HepG2 (cell line): ENCODE results near the gene TSKU. TPM values are rescaled to one million over a fixed set of nuclear protein-coding genes. Genes with fewer than 3 reads are reported as not detected.

Experiments used
- CCDC6 ChIP-seq: sonication (generic); formaldehyde crosslinking; IDR thresholded peaks from 2 replicates; pipeline ENCODE4 v1.8.1; 2022; ENCODE audit warnings: mild to moderate bottlenecking, missing genetic modification reagents, moderate library complexity
- CHD2 ChIP-seq: IDR thresholded peaks from 2 replicates; pipeline ENCODE4 v1.6.1; 2011; ENCODE audit warnings: low read depth, low read length, improper control_type of control experiment
- CREBL2 ChIP-seq: sonication (generic); formaldehyde crosslinking; IDR thresholded peaks from 2 replicates; pipeline ENCODE4 v1.8.1; 2023; ENCODE audit warnings: missing genetic modification reagents, mild to moderate bottlenecking, borderline replicate concordance
- HHEX ChIP-seq: IDR thresholded peaks from 2 replicates; pipeline ENCODE4 v1.6.1; 2016; ENCODE audit warnings: control low read depth
- KLF12 ChIP-seq: sonication (generic); formaldehyde crosslinking; IDR thresholded peaks from 2 replicates; pipeline ENCODE4 v1.4.0; 2020; ENCODE audit warnings: missing genetic modification reagents, borderline replicate concordance
- NCOA1 ChIP-seq: sonication (generic); formaldehyde crosslinking; IDR thresholded peaks from 2 replicates; pipeline ENCODE4 v1.9.0; 2021; ENCODE audit warnings: missing genetic modification reagents
- SMAD9 ChIP-seq: sonication (generic); formaldehyde crosslinking; IDR thresholded peaks from 2 replicates; pipeline ENCODE4 v1.5.1; 2020; ENCODE audit warnings: mild to moderate bottlenecking, missing genetic modification reagents
- SOX13 ChIP-seq, 3 experiments: fragments of 450-650 bp in 1 of 3; sonication (generic) in 1 of 3; formaldehyde crosslinking in 1 of 3; IDR thresholded peaks in 2 of 3; conservative IDR thresholded peaks in 1 of 3; 2 replicates each; pipeline versions ENCODE4 v1.5.0 to v1.6.1; 2016 to 2020; ENCODE audit warnings: antibody characterized with exemption in 1 of 3, mild to moderate bottlenecking in 1 of 3, missing compliant biosample characterization in 1 of 3, missing genetic modification reagents in 1 of 3, moderate library complexity in 1 of 3
- SSRP1 ChIP-seq: IDR thresholded peaks from 2 replicates; pipeline ENCODE4 v1.6.1; 2016; ENCODE audit warnings: control low read depth
- TEF ChIP-seq: sonication (generic); formaldehyde crosslinking; IDR thresholded peaks from 2 replicates; pipeline ENCODE4 v1.5.0; 2020; ENCODE audit warnings: missing genetic modification reagents
- TRIM22 ChIP-seq: fragments of 450-650 bp; IDR thresholded peaks from 2 replicates; pipeline ENCODE4 v1.6.1; 2017
- ZNF10 ChIP-seq: sonication (generic); formaldehyde crosslinking; IDR thresholded peaks from 2 replicates; pipeline ENCODE4 v1.4.0; 2020; ENCODE audit warnings: mild to moderate bottlenecking, low read depth, missing genetic modification reagents, borderline replicate concordance
- ZNF207 ChIP-seq: fragments of 450-650 bp; IDR thresholded peaks from 2 replicates; pipeline ENCODE4 v1.6.1; 2016; ENCODE audit warnings: antibody characterized with exemption, borderline replicate concordance
- ZNF382 ChIP-seq: sonication (generic); formaldehyde crosslinking; IDR thresholded peaks from 2 replicates; pipeline ENCODE4 v1.5.0; 2020; ENCODE audit warnings: missing genetic modification reagents, mild to moderate bottlenecking, borderline replicate concordance
- ZNF615 ChIP-seq: sonication (generic); formaldehyde crosslinking; IDR thresholded peaks from 2 replicates; pipeline ENCODE4 v1.5.0; 2020; ENCODE audit warnings: mild to moderate bottlenecking, missing genetic modification reagents, borderline replicate concordance
- ZNF737 ChIP-seq: sonication (generic); formaldehyde crosslinking; IDR thresholded peaks from 2 replicates; pipeline ENCODE4 v1.5.0; 2020; ENCODE audit warnings: missing genetic modification reagents, mild to moderate bottlenecking, borderline replicate concordance
- ZNF740 ChIP-seq: sonication (generic); formaldehyde crosslinking; IDR thresholded peaks from 2 replicates; pipeline ENCODE4 v1.4.0; 2020; ENCODE audit warnings: missing genetic modification reagents
- ZNF761 ChIP-seq: sonication (generic); formaldehyde crosslinking; conservative IDR thresholded peaks from 2 replicates; pipeline ENCODE4 v1.4.0; 2020; ENCODE audit warnings: mild to moderate bottlenecking, missing genetic modification reagents
- ZNF800 ChIP-seq: sonication (generic); formaldehyde crosslinking; IDR thresholded peaks from 2 replicates; pipeline ENCODE4 v1.4.0; 2020; ENCODE audit warnings: missing genetic modification reagents
- polyA plus RNA-seq, 8 experiments: library from polyadenylated mRNA; depleted of rRNA in 3 of 8; stranded (reverse) in 7 of 8; unstranded in 1 of 8; fragments of >200 nt; fragmentation: Illumina TruSeq in 4 of 8; extraction: Trizol in 4 of 8; gene quantifications; 2 replicates each; pipeline versions ENCODE4 v1.2.1 to v1.2.3, GENCODE V29; 2011 to 2016; ENCODE audit warnings: low read depth in 4 of 8, missing spikeins in 1 of 8, mixed read lengths in 1 of 8; ENCODE audit not compliant: insufficient read depth in 1 of 8
- total RNA-seq, 5 experiments: library from RNA; depleted of rRNA; stranded (reverse); fragments of >200 nt; fragmentation: Illumina TruSeq; extraction: Trizol; gene quantifications; 2 replicates each; pipeline ENCODE4 v1.2.3, GENCODE V29; 2016; ENCODE audit warnings: low read depth in 1 of 5
- TF ChIP-seq, protein P1 (sequence below): sonication (generic); formaldehyde crosslinking; IDR thresholded peaks from 2 replicates; pipeline ENCODE4 v1.4.0; 2020; ENCODE audit warnings: missing genetic modification reagents, borderline replicate concordance

Gene TSKU
- total and polyA plus RNA-seq, 2 of the 13 experiments (the other 11 are each of a cell fraction or from before 2014, with no cell fraction given): 20.3 to 21.4 TPM

DNA sequence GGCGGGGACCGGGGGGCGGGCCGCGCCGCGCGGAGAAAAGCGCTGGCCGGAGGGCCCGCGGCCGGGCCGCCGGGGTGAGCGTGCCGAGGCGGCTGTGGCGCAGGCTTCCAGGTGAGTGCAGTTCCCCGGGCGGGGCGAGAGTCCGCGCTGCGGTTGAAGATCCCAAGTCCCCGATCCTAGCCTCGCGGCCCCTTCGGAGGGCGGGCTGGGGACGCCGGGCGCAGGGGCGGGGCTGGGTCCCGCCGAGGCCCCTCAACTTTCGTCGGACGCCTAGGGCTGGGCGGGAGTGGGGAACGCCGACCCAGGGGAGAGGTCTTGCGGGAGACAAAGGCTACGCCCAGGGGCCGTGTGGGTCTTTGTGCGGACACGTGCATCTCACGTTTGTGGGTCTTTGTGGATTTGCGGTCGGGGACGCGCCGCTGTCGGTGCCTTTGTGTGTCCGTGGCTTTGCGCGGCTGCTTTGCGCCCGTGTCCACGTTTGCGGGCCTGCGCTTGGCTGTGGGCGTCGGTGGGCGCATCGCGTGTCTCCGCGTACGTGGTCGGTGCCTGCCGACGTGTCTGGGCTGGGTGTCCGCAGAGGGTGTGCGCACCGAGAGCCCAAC lies at the start of gene TSKU (continued):
- TF ChIP-seq CREBL2 (CRISPR knock-in tag) (no peak), NCOA1 (CRISPR knock-in tag) (peak; percentile 65; the same call in 1 of the 2 replicates), ZNF740 (CRISPR knock-in tag) (no peak), ZNF615 (no peak), CCDC6 (no peak), ZNF800 (CRISPR knock-in tag) (no peak), ZNF761 (CRISPR knock-in tag) (no peak), SMAD9 (0 out of 2 replicates have a peak, but pooled peaks have one; percentile 37), ZNF737 (CRISPR knock-in tag) (no peak), ZNF10 (no peak), CHD2 (no peak), SSRP1 (CRISPR knock-in tag) (no peak), ZNF207 (no peak), TRIM22 (no peak), TEF (peak; percentile 55; the same call in 1 of the 2 replicates), ZNF382 (CRISPR knock-in tag) (no peak), SOX13 (IDR thresholded peaks at IDR 0.05) (no peak), SOX13 (CRISPR knock-in tag; conservative IDR thresholded peaks at IDR 0.05 in 1 of 2, IDR thresholded peaks at IDR 0.05 in 1 of 2) (peak in 1 of 2 experiments; percentile 19; a peak in 1 of 4 replicates), HHEX (no peak), KLF12 (CRISPR knock-in tag) (no peak)
- TF ChIP-seq, protein P1, sequence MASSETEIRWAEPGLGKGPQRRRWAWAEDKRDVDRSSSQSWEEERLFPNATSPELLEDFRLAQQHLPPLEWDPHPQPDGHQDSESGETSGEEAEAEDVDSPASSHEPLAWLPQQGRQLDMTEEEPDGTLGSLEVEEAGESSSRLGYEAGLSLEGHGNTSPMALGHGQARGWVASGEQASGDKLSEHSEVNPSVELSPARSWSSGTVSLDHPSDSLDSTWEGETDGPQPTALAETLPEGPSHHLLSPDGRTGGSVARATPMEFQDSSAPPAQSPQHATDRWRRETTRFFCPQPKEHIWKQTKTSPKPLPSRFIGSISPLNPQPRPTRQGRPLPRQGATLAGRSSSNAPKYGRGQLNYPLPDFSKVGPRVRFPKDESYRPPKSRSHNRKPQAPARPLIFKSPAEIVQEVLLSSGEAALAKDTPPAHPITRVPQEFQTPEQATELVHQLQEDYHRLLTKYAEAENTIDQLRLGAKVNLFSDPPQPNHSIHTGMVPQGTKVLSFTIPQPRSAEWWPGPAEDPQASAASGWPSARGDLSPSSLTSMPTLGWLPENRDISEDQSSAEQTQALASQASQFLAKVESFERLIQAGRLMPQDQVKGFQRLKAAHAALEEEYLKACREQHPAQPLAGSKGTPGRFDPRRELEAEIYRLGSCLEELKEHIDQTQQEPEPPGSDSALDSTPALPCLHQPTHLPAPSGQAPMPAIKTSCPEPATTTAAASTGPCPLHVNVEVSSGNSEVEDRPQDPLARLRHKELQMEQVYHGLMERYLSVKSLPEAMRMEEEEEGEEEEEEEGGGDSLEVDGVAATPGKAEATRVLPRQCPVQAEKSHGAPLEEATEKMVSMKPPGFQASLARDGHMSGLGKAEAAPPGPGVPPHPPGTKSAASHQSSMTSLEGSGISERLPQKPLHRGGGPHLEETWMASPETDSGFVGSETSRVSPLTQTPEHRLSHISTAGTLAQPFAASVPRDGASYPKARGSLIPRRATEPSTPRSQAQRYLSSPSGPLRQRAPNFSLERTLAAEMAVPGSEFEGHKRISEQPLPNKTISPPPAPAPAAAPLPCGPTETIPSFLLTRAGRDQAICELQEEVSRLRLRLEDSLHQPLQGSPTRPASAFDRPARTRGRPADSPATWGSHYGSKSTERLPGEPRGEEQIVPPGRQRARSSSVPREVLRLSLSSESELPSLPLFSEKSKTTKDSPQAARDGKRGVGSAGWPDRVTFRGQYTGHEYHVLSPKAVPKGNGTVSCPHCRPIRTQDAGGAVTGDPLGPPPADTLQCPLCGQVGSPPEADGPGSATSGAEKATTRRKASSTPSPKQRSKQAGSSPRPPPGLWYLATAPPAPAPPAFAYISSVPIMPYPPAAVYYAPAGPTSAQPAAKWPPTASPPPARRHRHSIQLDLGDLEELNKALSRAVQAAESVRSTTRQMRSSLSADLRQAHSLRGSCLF: no peak
